Epithelial cell of prostate (primary cell): ENCODE results near the gene L1CAM.

Experiments used
- DNase-seq: peaks from one replicate; pipeline ENCODE4 v3.0.0-alpha.2; 2011; ENCODE audit warnings: low read depth, low spot score
- H3K27ac ChIP-seq: fragments of 450-650 bp; 2 replicates; pipeline ENCODE4 v1.5.1; 2017; ENCODE audit warnings: mild to moderate bottlenecking

Gene L1CAM

DNA sequence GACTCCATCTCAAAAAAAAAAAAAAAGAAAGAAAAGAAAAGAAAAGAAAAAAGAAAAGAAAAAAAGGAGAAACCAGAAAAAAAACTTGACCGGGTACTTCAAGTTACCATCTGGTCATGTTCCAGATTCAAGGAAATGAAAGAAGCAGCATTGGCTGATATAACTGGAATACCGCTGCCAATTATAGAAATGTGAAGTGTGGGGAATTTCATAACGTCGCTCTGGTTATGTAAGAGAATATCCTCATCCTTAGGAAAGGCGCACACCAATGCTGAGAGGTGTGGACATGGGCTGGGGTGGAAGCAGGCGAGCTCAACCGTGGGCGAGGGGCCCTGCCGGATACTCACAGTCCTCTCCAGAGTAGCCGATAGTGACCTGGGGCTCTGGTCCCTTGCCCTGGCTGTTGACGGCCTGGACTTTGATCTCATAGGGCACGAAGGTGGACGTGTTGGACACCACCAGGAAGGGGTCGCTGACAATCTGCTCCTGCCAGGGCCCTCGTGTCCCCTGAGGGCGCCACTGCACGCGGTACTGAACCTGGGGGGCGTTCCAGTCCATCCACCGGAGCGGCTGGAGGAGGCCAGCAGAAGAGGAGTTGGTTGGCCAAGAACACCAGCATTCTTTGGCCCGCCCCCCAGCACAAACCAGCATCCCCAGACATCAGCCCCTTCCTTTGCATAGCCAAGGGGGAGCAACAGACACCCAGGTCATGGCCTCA is 19.5 kb downstream of the L1CAM start:
- DNase-seq = no peak
- H3K27ac ChIP-seq = no peak overlapping the region

DNA sequence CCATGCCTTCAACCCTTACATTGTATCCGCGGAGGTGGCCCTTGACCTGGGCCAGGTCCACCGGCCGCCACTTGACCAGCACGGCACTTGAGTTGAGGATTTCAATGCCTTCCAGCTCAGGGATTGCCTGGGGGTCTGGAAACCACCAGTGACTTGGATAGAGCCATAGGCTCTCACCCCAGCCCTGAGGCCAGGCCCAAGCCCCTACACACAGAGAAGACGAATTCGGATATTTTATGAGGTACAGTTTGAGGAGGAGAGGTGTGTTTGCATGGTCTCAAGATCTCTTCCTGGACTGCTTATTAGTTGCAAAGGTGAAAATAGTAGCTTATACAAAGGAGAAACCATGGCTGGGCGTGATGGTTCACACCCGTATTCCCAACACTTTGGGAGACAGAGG is 20.3 kb downstream of the L1CAM start:
- H3K27ac ChIP-seq = no peak overlapping the region
- no peak for DNase-seq

DNA sequence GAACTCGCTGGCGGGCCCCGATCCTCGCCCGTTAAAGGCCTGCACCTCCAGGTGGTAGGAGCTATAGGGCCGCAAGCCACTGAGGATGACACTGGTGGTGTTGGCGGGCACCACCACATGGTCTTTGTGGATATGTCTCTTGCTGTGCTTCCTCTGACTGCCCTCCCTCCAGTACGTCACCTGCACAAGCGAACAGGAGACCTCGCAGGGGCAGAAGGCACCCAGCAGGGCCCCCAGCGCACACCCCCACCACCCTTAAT is 20.7 kb downstream of the L1CAM start:
- no peak overlapping the region for H3K27ac ChIP-seq
- DNase-seq = no peak

DNA sequence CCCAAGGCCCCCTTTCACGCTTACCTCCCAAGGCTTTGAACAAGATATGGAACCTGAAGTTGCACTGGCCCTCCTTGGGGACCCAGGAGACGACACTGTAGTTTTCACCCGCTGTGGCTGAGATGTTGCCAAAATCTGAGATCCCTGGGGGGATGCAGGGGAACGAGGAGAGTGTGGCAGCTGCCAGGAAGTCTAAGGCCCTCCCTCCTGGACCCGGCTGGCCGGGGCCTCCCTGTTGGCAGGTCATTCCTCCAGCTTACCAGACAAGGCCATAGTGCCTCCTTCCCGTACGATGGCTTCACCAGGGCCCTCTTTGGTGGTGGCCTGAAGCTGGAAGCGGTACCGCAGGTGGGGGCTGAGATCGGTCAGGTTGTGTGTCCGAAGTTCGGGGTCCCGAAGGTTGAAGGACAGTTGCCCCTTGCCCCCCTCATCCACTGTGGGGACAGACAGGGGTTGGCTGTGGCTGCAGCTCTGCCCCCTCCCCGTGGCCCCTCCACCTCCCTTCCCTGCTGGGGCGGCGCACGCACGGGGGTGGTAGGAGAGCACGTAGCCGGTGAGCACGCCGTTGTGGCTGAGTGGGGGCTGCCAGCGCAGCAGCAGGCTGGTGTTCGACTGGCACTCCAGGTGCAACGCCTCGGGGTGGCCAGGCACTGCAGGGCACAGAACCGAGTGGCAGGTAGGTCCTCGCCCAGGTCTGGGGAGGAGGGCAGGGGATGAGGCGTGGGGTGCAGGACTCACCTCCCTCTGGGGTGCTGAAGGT is 21.2 kb downstream of the L1CAM start:
- no peak overlapping the region for H3K27ac ChIP-seq
- no peak for DNase-seq

DNA sequence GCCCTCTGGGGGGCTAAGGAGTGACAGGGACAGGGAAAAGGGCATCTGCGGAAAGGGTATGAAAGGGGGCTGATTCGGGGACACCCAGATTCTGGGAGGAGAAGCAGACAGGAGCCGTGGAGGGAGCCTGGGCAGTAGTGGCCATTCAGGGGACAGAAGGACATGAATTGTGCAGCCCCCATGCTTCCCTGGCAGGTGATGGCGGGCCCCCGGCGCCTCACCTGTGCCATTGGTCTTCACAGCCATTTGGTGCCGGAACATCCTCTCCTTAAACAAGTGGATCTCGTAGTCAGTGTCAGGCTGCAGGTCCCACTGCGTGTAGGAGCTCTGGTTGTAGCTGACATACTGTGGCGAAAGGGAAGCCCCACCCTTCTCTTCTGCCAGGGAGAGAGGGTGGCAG is 21.9 kb downstream of the L1CAM start:
- no peak for DNase-seq

DNA sequence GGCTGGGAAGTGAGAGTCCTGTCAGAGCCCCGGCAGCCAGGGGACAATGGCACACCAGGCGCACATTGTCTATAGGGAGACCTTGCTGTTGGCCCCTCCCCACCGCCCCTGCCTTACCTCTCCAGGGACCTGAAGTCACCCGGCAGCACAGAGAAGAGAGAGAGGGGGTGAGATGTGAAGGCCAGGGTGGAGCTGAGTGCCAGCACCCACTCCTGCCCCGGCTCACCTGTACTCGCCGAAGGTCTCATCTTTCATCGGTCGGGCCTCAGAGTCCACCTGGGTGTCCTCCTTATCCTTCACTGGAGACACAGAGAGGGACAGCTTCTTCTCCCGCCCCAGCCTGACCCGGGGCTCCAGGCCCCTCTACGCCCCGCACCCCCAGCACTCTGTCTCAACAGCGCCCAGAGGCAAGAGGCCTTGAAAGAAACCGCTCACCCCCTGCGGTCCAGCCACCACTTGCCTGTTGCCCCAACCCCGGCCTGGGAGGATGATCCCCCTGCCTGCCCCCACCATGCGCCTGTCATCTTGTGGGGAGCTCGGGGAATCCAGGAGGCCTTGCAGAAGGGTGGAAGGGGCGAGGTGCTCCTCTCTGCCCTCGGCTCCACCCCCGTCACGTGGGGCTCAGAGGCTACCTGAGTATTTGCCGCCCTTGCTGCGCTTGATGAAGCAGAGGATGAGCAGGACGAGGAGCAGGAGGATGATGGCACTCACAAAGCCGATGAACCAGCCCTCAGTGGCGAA is 22.6 kb downstream of the L1CAM start:
- no peak overlapping the region for H3K27ac ChIP-seq
- no peak for DNase-seq

More for the DNA sequence above, 21.9 kb downstream of the L1CAM start:
- no peak overlapping the region for H3K27ac ChIP-seq

DNA sequence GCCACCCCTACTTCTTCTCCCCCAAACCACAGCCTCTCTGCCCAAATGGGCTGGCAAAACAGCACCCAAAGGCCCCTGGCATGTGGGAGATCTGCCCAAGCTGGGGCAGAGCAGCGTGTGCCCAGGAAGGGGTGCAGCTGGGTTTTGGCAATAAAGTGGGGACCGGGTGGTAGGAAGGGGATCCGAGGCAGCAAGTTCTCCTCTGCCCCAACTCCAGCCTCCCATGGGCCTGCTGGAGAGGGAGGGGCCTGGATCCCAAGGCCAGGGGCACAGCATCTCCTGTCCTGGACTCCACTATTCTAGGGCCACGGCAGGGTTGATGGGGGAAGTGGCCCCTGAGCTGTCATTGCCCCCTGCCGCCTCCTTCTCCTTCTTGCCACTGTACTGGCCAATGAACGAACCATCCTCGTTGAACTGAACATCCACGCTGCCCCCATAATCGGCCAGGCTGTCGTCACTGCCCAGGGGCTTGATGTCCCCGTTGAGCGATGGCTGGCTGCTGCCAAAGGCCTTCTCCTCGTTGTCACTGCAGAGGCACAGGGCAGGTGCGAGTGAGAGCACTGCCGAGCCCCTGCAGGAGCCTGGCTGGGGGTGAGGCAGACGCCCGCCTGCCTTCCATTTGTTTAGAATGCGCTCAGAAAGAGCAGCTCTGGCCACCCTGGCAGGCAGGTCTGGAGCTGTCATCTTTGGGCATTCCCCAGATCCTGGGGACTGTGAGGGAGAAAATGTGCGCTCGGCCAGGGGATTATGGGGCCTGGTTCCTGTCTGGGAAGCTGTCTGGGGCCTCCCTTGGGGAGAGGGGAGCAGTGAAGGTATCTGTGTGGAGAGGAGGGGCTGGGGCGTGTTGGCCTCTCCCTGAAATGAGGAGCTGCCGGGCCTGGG is 23.4 kb downstream of the L1CAM start:
- no peak for DNase-seq
- H3K27ac ChIP-seq = no peak overlapping the region

DNA sequence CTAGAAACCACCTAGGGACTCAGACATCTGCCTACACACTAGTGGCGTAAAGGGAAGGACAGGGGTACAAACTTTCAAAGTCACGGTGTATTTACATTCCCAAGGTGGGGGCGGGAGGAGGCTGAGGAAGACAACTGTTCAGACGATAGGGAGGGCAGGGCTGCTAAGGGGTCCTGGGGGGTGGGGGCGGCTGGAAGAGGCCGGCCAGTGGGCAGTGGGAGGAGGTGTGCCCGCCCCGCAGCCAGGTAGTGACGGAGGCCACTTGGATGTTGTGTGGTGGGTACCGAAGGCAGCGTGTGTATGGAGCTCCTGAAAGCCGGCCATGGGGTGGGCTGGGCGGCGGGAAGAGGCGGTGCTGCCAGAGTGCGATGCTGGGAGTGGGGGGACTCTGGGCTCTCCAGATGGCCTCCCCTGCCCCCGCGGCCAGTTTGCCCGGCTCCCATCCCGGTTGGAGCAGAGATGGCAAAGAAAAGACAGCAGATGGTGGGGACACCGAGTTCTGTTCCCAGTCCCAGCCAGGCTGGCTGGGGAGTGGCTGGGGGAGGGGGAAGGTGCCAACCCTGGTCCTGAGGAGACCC is 24.2 kb downstream of the L1CAM start:
- no peak overlapping the region for H3K27ac ChIP-seq
- no peak for DNase-seq

DNA sequence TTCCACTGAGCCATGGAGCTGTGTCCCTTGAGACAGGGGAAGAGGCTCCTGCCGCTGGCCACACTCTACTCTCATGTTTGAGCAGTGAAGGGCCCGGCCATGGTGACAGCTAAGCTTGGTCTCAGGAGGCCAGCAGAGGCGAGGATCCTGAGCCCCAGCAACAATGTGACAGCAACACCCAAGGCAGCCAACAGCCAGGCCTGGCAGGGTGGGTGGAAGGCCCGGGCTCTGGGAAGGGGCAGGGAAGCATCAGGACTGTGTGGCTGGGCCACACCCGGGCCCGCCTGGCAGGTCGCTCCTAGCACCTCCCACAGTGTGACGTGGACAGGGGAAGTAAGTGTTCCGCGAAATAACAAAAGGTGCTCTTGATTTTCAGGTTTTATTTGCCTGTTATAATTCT is 24.8 kb downstream of the L1CAM start:
- no peak for DNase-seq
- no peak overlapping the region for H3K27ac ChIP-seq

DNA sequence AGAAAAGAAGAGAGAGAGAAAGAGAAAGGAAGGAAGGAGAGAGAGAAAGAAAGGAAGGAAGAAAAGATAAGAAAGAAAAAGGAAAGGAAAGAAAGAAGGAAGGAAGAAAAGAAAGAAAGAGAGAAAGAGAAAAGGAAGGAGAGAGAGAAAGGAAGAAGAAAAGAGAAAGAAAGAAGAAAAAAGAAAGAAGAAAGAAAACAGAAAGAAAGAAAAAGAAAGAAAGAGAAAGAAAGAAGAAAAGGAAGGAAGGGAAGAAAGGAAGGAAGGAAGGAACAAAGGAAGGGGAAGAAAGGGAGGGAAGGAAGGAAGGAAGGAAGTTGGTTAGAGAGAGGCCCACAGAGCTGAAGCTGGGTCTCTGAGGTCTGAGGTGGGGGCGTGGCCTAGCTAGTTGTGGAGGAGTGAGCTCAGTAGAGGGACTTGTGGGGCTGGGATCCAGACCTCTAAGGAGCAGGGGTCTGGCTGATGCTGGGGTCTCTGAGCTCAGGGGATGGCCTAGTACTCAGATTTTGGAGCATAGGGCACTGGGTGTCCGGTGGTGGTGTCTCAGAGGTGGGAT is 28.5 kb downstream of the L1CAM start:
- no peak overlapping the region for H3K27ac ChIP-seq
- no peak for DNase-seq

DNA sequence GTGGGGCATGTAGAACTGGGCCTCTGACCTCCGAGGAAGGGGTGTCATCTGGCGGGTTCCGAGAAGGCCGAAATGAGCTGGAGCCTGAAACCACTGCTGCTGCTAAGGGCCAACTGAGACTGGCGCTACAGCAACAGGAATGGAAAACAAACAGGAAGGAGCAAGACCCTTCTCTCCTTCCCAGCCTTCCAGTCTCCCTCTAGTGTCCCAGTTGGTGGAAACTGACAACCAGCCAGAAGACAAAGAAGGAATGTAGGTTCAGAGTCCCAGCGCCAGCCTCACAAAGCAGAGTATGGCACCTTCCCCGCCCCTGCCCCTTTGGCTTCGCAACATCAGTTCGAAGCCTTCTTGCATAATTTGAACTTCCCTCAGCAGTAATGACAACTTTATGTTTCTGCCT is 31.3 kb downstream of the L1CAM start:
- DNase-seq = no peak

DNA sequence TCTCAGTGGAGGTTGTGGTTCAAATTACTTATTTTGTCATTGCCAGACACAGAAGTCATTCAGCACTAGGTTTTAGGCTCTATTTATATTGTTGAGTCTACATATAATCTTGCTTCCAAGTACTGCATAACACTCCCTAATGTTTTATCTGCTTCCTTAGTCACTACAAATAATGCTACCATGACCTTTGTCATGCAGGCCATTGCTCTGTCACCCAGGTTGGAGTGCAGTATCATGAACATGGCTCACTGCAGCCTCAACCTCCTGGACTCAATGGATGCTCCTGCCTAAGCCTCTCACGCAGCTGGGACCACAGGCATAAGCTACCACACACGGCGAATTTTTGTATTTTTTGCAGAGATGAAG is 32.1 kb downstream of the L1CAM start:
- DNase-seq = no peak
- no peak overlapping the region for H3K27ac ChIP-seq

More for the DNA sequence above, 31.3 kb downstream of the L1CAM start:
- H3K27ac ChIP-seq = no peak overlapping the region

DNA sequence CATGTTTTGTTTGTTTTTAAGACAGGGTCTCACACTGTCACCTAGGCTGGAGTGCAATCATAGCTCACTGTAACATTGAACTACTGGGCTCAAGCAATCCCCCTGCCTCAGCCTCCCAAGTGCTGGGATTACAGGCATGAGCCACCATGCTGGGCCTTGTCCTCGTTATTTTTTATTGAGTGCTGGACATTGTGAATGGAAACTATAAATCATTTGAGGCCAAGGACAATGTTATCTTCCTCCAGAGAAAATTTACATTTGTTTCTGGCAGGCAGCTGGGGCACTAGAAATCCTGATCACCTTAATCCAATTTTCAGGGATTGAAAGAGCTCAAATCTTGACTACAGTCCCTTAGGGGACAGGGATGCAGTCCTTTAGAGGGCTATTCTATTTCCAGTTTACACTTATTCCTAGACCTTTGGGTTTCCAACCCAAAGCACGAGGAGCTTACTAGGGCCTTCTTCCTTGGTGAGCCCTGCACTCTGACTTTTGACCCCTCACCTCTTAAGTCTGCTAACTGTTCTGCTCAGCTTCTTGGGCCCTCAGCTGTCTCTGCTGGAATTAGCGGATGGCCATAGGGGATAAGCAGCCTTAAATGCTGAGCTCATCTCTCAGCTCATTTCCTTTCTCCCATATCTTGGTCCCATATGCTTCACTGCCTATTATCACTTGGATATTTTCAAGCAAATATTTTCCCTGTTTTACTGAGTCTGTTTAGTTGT is 32.6 kb downstream of the L1CAM start:
- DNase-seq = no peak
- no peak overlapping the region for H3K27ac ChIP-seq

DNA sequence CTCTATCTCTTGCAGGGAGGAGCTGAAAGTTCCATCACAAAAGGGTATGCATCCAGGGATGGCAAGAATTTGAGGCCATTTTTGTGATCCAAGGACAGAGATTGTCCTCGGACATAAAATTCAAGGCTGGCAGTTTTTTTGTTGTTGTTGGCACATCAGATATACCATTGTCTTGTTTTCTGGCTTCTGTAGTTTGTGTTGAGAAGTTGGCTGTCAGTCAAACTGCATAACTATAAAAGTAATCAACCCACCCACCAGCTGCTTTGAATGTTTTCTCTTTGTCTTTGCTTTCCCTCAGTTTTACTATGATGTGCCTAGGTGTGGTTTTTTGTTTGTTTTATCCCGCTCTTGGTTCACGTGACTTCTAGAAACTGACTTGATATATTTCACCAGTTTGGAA is 34.0 kb downstream of the L1CAM start:
- no peak for DNase-seq
- no peak overlapping the region for H3K27ac ChIP-seq

DNA sequence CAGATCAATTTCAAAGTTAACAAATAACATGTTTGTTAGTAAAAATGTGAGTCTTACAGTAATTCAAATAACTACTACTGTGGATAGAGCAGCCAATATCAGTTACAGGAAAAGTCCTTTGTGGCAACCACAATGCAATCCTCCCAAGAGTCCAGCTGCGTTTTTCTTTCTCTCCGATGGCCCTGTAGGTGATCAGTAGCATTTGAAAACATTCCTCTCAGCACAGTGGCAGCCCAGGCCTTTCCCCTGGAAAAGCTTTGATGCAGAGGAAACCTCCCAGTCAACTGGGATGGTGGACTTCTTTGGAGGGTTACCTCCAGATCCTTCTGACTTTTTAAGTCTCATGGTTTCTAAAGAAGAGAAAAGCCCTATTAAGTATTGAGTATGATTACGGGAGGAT is 37.6 kb downstream of the L1CAM start:
- H3K27ac ChIP-seq = no peak overlapping the region

DNA sequence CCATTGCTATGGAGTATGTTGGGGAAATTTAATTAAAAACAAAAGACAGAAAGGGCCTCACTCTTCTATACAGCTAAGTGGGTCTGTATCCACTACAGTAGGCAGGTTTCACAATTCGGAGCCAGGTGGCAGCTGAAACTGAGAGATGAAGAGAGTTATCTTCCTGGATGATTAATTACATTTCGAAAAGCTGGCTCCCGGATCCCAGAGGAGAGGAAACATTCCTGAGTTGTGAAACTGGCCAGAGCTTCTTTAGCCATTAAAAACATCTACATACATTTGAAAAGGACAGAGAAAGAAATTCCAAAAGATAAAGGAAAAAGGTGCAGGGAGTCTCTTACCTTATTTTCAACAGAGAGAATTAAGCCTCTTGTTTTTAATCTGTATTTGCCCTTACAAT is 40.1 kb downstream of the L1CAM start:
- no peak for DNase-seq

More for the DNA sequence above, 37.6 kb downstream of the L1CAM start:
- no peak for DNase-seq

DNA sequence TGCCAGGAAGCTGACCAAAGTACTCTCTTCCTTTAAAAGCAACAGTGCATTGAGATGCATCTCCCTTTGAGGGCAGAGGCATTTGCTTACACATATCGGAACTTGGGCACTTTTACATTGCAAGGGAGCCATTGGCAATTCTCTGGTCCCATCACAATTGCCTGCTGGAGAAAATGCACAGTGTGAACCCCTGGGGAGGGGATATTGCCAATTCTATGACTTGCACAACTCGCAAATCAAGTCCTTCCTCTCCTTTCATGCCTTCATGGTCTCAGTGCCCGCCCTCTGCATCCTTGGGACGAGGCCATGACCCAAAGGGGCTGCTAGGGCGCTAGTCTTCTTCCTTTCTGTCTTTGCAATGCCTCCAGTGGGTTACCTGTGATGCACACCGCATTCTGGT is 40.8 kb downstream of the L1CAM start:
- DNase-seq = no peak
- H3K27ac ChIP-seq = no peak overlapping the region

More for the DNA sequence above, 40.1 kb downstream of the L1CAM start:
- no peak overlapping the region for H3K27ac ChIP-seq

DNA sequence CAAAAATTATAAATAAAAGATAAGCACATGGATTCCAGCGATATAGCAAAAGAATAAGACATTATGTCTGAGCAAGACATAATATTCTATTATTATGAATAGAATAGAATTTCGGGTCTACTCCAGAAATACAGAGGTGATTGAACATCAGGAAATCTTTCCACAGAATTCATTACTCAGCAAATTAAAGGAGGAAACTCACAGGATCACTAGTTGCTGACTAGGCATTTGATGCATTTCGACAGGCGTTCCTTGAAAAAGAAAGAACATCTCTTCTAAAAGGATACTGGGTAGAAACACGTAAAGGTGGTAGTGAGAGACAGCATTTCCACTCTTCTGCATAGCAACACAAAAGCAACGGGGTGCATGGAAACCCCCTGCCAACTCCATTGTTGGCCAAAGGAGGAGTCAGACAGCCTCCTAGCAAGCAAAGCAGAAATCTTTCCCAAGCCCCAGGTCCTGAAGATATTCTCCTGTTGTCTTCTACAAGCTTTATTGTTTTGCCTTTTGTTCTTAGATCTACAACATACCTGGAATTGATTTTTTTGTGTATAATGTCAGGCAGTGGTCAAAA is 41.4 kb downstream of the L1CAM start:
- no peak overlapping the region for H3K27ac ChIP-seq
- no peak for DNase-seq

DNA sequence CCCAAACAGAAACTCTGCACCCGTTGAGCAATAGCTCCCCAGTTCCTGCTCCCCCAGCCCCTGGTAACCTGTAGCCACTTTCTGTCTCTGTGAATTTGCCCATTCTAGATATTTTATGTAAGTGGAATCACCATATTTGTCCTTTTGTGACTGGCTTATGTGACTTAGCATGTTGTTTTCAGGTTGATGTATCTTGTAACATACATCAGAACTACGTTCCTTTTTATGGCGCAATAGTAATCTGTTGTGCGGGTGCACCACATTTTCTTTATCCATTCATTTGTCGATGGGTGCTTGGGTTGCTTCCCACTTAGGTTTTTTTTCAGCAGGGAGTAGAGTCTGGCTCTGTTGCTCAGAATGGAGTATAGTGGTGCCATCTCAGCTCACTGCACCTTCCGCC is 49.1 kb downstream of the L1CAM start:
- no peak for DNase-seq
- no peak overlapping the region for H3K27ac ChIP-seq
